DMS79 treated with DMSO at 0.1 percent for 48 hours (cell line): ENCODE data around the gene SCN4B.
A peak's percentile ranks its signal among the peaks of the same experiment; 100 is the strongest.
"Not testable (repeated sequence)": the region's sequence is repeated elsewhere in the genome, so short reads cannot be mapped to it uniquely, and the experiment has no call there.

Experiments used
- DNase-seq: peaks from one replicate; lab custom pipeline; 2025; lab: John Stamatoyannopoulos, UW

SCN4B gene, protein sequence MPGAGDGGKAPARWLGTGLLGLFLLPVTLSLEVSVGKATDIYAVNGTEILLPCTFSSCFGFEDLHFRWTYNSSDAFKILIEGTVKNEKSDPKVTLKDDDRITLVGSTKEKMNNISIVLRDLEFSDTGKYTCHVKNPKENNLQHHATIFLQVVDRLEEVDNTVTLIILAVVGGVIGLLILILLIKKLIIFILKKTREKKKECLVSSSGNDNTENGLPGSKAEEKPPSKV

DNA sequence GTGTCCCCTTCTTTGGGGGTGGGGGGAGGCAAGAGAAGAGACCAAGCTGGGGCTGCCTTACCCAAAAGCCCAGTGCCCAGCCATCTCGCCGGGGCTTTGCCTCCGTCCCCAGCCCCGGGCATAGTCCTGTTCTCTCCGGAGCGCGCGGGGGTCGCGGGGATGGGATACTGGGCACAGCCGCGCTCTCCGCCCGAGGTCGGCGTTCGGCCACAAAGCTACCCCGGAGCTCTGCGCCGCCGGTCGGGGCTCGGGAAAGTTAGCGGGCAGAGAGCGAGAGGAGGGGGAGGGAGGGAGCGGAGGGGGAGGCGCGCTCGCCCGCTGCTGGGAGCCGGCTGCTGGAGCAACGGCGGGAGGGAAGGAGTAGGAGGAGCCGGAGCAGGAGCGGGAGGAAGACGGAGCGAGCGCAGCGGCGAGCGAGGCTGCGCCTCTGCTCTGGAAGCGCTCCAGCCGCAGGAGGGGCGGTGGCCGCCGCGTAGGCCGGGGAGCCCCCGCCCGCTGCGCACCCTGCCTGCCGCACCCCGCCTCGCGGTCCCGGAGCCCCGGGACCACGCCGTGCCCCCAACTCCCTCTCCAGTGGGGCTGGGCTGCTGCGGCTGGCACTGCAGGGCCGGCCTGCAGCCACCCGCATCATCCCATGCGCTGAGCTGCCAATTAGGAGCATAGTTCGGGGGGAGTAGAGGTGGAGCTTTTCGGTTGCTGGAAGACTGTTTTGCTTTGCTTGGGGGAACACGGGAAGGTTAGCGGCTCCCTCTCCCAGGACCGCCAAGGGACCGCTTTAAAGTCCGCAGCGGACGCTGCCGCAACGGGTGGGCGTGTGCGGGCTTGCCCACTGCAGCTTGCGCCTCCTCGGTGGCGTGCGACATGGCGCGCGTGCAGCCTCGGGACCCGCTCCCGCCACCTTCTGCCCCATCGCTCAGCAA is at the start of gene SCN4B:
SCN4B (minus strand) TSS at position 272 of the 920 bp plus-strand sequence; CDS start at position 122, 150 bp downstream.
- peak; percentile 82 for DNase-seq

GRCh38 chr11:118201966-118202365 is 49.3 kb upstream of the SCN4B start:
- no peak for DNase-seq

DNA sequence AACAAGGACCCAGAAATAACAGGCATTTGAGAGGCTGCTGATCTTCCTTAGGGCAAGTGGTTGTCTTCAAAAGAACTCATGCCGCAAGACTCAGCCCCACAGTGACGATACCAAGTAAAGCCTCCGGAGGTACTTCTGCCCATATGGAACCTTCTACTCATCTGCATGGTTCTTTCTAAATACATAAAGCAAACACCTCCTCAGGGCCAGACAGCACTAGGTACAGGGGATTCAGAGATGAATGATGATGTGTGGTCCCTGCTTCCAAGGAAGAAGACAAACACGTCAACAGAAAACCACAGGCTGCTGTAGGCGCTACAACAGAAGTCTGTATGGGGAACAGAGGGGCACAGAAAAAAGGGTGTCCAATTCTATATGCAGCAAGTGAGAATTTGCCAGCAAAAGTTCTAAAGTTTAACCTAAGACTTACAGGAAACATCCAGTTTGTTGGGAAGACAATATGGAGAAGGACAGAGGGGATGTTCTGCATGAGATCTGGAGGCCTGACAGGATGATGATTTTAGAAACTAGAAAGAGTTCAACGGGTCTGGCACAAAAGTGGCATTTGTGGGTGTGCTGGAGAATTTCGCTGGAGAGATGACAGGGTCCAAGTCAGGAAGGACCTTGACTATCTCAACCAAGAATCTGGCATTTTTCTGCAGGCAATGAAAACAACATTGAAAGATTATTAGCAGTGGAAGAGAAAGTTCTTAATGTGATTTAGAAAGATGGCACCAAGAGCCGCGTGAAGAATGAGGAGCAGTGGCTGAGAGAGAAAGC is 48.5 kb upstream of the SCN4B start:
- DNase-seq = no peak

DNA sequence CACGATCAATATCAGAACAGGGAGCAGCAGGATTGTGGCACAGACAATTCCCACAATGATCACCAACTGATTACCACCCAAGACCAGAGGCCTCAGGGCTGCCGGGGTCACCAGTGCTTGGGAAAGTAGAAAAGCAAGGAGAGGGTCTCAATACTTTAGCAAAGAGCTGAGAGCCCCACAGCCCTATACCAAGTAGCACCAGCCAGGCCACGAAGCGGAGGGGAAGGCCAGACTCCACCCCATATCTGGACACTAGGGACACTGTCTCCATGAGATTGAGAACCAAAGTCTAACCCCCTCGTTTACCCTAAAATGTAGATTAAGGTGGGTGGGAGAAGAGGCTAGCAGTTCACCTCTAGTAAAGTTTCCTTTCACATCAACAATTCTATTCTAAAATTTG is 47.9 kb upstream of the SCN4B start:
- DNase-seq = no peak

GRCh38 chr11:118199135-118199534 is 46.5 kb upstream of the SCN4B start:
- DNase-seq = no peak

DNA sequence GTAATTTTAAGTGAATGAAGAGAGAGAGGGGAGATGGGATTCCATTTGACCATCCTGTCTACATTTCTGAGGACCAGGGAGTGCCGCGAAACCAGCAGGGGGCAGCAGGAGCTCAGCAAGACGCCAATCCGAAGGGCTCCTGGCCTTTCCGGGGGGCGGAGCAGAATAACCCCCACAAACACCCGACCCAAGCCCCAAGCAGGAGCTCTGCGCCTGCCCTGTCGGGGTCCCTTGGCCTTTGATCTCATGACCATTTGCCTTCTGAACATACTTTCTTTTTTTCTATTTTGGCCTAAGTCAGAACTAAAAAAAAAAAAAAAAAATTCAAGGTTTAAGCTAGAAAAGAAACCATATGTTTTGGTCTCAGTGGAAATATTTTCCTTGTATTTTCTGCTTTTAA is 45.7 kb upstream of the SCN4B start:
- DNase-seq = peak; percentile 62

GRCh38 chr11:118194835-118195627 is 42.4 kb upstream of the SCN4B start:
- no peak for DNase-seq

- DNase-seq = no peak
Observed at GRCh38 chr11:118193910-118194566, 41.4 kb upstream of the SCN4B start.

DNA sequence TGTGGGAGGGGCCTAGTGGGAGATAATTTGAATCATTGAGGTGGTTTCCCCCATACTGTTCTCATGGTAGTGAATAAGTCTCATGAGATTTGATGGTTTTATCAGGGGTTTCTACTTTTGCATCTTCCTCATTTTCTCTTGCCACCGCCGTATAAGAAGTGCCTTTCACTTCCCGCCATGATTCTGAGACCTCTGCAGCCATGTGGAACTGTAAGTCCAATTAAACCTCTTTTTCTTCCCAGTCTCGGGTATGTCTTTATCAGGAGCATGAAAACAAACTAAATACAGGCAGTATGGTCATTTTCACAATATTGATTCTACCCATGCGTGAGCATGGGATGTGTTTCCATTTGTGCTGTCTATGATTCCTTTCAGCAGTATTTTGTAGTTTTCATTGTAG is 40.2 kb upstream of the SCN4B start:
- DNase-seq = not testable (repeated sequence)

DNA sequence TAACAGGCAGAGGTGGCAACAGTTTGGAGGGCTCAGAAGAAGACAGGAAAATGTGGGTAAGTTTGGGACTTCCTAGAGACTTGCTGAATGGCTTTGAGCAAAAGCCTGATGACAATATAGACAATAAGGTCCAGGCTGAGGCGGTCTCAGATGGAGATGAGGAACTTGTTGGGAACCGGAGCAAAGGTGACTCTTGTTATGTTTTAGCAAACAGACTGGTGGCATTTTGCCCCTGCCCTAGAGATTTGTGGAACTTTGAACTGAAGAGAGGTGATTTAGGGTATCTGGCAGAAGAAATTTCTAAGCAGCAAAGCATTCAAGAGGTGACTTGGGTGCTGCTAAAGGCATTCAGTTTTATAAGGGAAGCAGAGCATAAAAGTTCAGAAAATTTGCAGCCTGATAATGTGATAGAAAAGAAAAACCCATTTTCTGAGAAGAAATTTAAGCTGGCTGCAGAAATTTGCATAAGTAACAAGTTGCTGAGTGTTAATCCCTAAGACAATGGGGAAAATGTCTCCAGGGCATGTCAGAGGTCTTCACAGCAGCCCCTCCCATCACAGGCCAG is 38.4 kb upstream of the SCN4B start:
- DNase-seq = not testable (repeated sequence)

GRCh38 chr11:118186346-118187107 is 33.9 kb upstream of the SCN4B start:
- DNase-seq = no peak

DNA sequence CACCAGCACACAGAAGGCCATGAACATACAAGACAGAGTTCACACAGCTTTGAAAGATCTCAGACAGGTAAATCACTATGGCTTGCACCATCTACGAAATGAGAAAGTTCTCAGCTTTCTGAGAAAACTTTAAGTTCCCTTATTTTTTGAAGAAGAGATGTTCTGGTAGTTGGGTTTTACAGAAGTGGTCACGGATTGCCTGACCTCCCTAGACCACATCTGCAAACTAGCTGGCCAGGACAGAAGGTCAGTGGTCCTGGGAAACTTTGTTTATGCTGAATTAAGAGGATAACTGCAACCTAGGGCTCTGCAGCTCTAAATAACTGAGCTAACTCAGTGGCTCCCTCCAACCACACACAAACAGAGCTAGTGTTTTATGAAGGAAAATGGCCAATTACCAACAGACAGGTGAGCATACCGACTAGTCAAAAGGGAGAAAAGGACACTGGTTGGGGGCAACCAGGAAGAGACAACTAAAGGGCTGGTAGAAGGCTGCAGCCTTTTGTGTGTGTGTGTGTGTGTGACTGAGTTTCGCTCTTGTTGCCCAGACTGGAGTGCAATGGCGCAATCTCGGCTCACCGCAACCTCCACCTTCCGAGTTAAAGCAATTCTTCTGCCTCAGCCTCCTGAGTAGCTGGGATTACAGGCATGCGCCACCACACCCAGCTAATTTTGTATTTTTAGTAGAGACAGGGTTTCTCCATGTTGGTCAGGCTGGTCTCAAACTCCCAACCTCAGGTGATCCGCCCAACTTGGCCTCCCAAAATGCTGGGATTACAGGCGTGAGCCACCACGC is 32.4 kb upstream of the SCN4B start:
- no peak for DNase-seq

- DNase-seq = not testable (repeated sequence)
Observed at GRCh38 chr11:118183691-118184090, 31.1 kb upstream of the SCN4B start.

- DNase-seq = peak; percentile 15
Observed at GRCh38 chr11:118180300-118180703, 27.7 kb upstream of the SCN4B start.

DNA sequence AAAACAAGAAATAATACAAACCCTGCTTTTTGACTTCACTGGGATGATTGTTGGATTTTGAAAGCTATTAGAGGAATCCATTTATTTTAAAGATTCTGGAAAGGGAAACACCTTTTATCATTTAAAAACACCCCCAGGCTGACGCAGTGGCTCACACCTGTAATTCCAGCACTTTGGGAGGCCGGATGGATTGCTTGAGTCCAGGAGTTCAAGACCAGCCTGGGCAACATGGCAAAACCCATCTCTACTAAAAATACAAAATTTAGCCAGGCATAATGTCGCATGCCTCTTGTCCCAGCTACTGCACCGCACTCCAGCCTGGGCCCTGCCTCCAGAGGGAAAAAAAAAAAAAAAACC is 24.1 kb upstream of the SCN4B start:
- no peak for DNase-seq

DNA sequence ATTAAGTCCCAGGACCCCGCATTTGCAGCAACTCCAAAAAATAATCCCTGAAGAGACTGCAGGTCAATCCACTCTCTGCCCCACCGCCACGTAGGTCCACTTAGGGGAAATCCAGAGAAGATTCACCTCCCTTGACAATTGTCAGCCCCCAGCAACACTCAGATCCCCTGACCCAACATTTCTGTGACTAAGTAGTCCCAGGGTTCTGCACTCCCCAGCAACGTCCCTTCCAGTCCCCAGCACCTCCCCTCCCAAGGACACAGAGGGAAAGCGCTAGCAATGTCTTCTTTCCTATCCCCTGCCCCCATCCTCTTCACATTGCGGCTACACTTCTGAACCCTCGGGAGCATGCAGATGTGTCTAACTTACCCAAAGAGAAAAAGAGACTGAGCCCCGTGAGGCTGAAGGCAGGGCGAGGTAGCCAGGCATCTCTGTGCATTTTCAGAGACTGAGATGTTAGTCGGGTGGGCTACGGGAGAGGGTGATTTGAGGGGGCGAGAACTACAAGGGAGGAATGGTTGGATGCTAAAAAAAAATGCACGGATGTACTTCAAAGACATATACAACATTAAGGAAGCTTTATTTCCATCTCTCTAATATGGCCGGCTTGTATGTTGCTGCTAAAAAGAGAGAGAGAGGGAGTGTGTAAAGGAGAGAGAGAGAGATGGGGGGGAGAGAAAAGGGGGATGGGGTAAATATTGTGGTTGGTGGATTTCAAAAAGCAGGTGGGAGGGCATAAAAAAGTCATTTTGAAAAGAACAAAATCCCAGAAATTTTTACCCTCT is 23.6 kb upstream of the SCN4B start, which contains the start of gene SCN2B:
SCN2B (minus strand) TSS at position 647 of the 785 bp plus-strand sequence; CDS start at position 439, 208 bp downstream.
- no peak for DNase-seq

- no peak for DNase-seq
Observed at GRCh38 chr11:118175031-118175992, 22.7 kb upstream of the SCN4B start.
